ENCODE measurements around the gene S100A7A. TPM values are rescaled to one million over a fixed set of nuclear protein-coding genes. Genes with fewer than 3 reads are reported as not detected.
A peak's percentile ranks its signal among the peaks of the same experiment; 100 is the strongest.

S100A7A gene
- total RNA-seq = not detected

DNA sequence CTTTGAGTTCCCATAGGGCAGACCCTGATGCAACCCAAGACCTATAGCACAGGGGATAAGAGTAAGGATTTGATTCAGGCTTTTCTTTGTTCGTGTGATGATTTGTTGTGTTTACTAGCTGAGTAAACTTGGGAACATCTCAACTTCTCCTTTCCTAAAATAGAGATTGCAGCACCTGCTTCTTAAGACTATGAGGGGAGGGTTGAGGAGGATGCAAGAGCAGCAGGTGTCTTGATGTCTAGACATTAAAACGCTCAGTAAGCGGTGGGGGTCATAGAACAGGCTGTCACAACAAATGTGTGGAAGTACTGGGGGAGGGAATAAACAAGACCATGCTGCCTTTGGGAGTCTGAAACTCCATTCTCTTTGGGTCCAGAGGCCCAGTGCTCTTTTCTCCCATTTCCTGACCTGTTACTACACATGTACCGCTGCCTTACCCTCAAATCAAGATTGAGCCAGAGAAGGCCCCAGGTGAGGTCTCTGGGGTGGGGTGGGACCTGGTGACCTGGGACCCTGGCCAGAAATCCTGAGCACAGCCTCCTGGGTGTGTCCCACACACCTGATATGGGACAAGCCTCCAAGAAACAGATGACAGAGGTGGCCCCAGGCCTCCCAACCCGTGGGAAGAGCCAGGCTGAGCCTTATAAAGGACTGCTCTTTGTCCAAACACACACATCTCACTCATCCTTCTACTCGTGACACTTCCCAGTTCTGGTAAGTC lies at the start of gene S100A7A:
Gene S100A7A, plus strand, starts transcription at position 671 of the 721 bp plus-strand sequence. CDS start 1,563 bp downstream, outside the sequence.
- Histone ChIP-seq H3K27me3 (no peaks in the 10 kb centered on the region), H3K27ac (no peak within 1 kb of the TSS), H3K9me3 (peaks cover 0 to 6% (median 0%) of the 10 kb centered on the region in 4 donors), H3K36me3 (no peaks in the 10 kb centered on the region), H3K4me1 (no peaks in the 10 kb centered on the region), H3K4me3 (no peak within 1 kb of the TSS)
- TF ChIP-seq POLR2A (IDR thresholded peaks at IDR 0.05) (no peak), POLR2AphosphoS5 (IDR thresholded peaks at IDR 0.05) (no peak), EP300 (IDR thresholded peaks at IDR 0.05) (no peak)
- TF ChIP-seq, protein P1, sequence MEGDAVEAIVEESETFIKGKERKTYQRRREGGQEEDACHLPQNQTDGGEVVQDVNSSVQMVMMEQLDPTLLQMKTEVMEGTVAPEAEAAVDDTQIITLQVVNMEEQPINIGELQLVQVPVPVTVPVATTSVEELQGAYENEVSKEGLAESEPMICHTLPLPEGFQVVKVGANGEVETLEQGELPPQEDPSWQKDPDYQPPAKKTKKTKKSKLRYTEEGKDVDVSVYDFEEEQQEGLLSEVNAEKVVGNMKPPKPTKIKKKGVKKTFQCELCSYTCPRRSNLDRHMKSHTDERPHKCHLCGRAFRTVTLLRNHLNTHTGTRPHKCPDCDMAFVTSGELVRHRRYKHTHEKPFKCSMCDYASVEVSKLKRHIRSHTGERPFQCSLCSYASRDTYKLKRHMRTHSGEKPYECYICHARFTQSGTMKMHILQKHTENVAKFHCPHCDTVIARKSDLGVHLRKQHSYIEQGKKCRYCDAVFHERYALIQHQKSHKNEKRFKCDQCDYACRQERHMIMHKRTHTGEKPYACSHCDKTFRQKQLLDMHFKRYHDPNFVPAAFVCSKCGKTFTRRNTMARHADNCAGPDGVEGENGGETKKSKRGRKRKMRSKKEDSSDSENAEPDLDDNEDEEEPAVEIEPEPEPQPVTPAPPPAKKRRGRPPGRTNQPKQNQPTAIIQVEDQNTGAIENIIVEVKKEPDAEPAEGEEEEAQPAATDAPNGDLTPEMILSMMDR (IDR thresholded peaks at IDR 0.05) = no peak
- ATAC-seq (ENCODE audit: low FRiP score in 2 of 2) (no peak), DNase-seq (no peak)
- WGBS, 2 donors = 69 to 83% methylated on average over 3 to 6 of the region's 6 CpGs

DNA sequence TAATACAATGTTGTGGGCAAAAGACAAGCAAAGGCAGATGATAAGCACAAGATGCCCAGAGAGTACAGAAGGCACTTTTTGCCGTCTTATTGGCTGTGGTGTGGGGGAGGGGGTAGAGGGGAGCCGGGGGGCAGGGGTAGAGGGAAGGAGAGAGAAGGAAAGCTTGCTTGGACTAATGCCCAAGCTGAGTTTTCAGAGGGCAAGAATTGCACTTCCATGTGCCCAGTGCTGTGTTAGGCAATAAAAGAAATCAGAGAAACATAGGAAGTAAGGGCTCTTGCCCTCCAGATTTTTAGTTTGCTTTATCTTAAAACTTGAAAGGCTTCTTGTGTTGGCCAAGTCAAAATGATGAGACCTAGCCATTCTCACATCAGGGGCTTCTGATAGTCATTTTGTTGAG lies 49.2 kb upstream of the S100A7A start:
- ATAC-seq (ENCODE audit: low FRiP score in 2 of 2) (no peak), DNase-seq (no peak)
- no peaks in the 10 kb centered on the region for H3K36me3 ChIP-seq
- H3K4me3 ChIP-seq = no peak overlapping the region
- H3K4me1 ChIP-seq = peaks cover 0 to 9% (median 4%) of the 10 kb centered on the region in 4 donors
- H3K27me3 ChIP-seq = no peaks in the 10 kb centered on the region
- H3K9me3 ChIP-seq = no peaks in the 10 kb centered on the region
- H3K27ac ChIP-seq = peak overlapping the region in 3 of 4 donors; percentile 4 to 60 (median 10)
- WGBS, 2 donors = 56 to 71% methylated on average over 2 of the region's 2 CpGs
- TF ChIP-seq, protein P1 (IDR thresholded peaks at IDR 0.05) = no peak
- TF ChIP-seq EP300 (IDR thresholded peaks at IDR 0.05) = no peak
- no peak for TF ChIP-seq POLR2A (IDR thresholded peaks at IDR 0.05)
- TF ChIP-seq POLR2AphosphoS5 (IDR thresholded peaks at IDR 0.05) = no peak

- TF ChIP-seq POLR2AphosphoS5 (IDR thresholded peaks at IDR 0.05) = no peak
- TF ChIP-seq EP300 (IDR thresholded peaks at IDR 0.05) = no peak
- TF ChIP-seq POLR2A (IDR thresholded peaks at IDR 0.05) = no peak
- TF ChIP-seq, protein P1 (IDR thresholded peaks at IDR 0.05) = no peak
- Histone ChIP-seq H3K4me1 (peaks cover 0 to 9% (median 4%) of the 10 kb centered on the region in 4 donors), H3K4me3 (no peak overlapping the region), H3K9me3 (no peaks in the 10 kb centered on the region), H3K27me3 (no peaks in the 10 kb centered on the region), H3K36me3 (no peaks in the 10 kb centered on the region), H3K27ac (peak overlapping the region in 2 of 4 donors; percentile 20 to 60)
- WGBS, 2 donors = 45 to 54% methylated on average over 2 of the region's 2 CpGs
- peak in 1 of 2 donors; percentile 40 for ATAC-seq (ENCODE audit: low FRiP score in 2 of 2)
- no peak for DNase-seq
Observed at GRCh38 chr1:153368495-153368894, 47.8 kb upstream of the S100A7A start.

GRCh38 chr1:153370146-153370545 lies 46.2 kb upstream of the S100A7A start:
- Histone ChIP-seq H3K9me3 (no peaks in the 10 kb centered on the region), H3K36me3 (no peaks in the 10 kb centered on the region), H3K4me3 (no peak overlapping the region), H3K27ac (no peak overlapping the region), H3K4me1 (peaks cover 0 to 9% (median 6%) of the 10 kb centered on the region in 4 donors), H3K27me3 (no peaks in the 10 kb centered on the region)
- ATAC-seq (ENCODE audit: low FRiP score in 2 of 2) (no peak), DNase-seq (no peak)
- TF ChIP-seq, protein P1 (IDR thresholded peaks at IDR 0.05) = no peak
- WGBS, 2 donors = 70 to 74% methylated on average over 3 of the region's 3 CpGs

DNA sequence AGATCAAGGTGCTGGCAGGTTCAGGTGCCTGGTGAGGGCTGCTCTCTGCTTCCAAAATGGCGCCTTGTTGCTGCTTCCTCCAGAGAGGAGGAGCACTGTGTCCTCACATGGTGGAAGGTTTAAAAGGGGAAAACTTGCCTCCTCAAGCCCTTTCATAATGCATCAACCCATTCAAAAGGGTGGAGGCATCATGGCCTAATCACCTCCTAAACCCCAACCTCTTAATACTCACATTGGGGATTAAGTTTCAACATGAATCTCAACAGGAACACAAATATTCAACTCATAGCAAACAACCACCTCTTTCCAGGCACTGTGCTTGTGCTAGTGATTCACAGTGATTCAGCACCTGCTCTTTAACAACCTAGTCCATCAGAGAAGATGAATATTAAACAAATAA lies 45.1 kb upstream of the S100A7A start:
- no peak for TF ChIP-seq EP300 (IDR thresholded peaks at IDR 0.05)
- TF ChIP-seq POLR2A (IDR thresholded peaks at IDR 0.05) = no peak
- TF ChIP-seq, protein P1 (IDR thresholded peaks at IDR 0.05) = no peak
- TF ChIP-seq POLR2AphosphoS5 (IDR thresholded peaks at IDR 0.05) = no peak
- Histone ChIP-seq H3K27me3 (no peaks in the 10 kb centered on the region), H3K36me3 (no peaks in the 10 kb centered on the region), H3K4me3 (no peak overlapping the region), H3K27ac (peak overlapping the region in 1 of 4 donors; percentile 54), H3K9me3 (no peaks in the 10 kb centered on the region), H3K4me1 (peaks cover 0 to 18% (median 9%) of the 10 kb centered on the region in 4 donors)
- WGBS, 2 donors = 71 to 88% methylated on average over 1 of the region's 1 CpG
- ATAC-seq (ENCODE audit: low FRiP score in 2 of 2) (no peak), DNase-seq (no peak)
